Vagina (tissue), 2 donors: ENCODE measurements around the gene ASPDH.
A peak's percentile ranks its signal among the peaks of the same experiment; 100 is the strongest.

Experiments
- POLR2A ChIP-seq, 2 donors: fragments of 450-650 bp; IDR thresholded peaks; one replicate each; pipeline ENCODE4 v1.6.1; 2017; ENCODE audit warnings: antibody characterized with exemption in 2 of 2, mild to moderate bottlenecking in 2 of 2, moderate library complexity in 2 of 2
- POLR2AphosphoS5 ChIP-seq, 2 donors: sonication (generic); formaldehyde crosslinking; IDR thresholded peaks; one replicate each; pipeline ENCODE4 v1.9.0; 2017; ENCODE audit warnings: antibody characterized with exemption in 2 of 2, mild to moderate bottlenecking in 2 of 2, low read depth in 1 of 2; ENCODE audit not compliant: insufficient read depth in 1 of 2
- TF ChIP-seq, protein P1 (sequence below), 3 experiments: fragments of 450-650 bp in 2 of 3; fragments of 200-600 bp in 1 of 3; sonication (generic) in 1 of 3; IDR thresholded peaks; one replicate each; pipeline ENCODE4 v1.5.1; 2017 to 2019; ENCODE audit warnings: antibody characterized with exemption in 3 of 3, mild to moderate bottlenecking in 2 of 3, moderate library complexity in 2 of 3

DNA sequence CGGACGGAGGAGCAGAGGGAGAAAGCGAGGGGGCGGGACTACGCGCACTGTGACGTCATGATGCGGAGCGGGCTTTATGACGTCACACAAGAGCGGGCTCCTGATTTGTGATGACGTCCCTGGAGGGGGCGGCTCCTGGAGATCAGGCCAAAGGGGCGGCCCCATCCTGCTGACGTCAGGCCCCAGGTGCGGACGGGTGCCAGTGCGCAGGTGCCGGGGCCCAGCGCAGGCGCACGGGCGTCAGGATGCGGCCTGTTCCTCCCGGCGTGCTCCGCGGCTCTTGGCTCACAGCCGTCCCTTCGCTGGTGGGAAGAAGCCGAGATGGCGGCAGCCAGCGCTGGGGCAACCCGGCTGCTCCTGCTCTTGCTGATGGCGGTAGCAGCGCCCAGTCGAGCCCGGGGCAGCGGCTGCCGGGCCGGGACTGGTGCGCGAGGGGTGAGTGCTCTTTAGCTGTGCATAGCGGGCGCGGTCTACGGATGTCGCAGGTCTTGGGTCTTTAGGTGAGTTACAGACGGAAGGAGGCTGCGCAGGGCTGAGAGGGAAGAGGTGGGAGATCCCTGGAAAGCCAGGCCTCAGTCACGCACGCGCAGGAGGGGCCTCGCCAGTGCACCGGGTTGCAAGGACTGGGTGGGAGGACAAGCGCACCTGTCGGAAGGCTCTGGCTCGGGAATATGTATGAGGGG, 37.3 kb downstream of the ASPDH start, which contains the start of the genes EMC10 and GARIN5A:
- TF ChIP-seq, protein P1, sequence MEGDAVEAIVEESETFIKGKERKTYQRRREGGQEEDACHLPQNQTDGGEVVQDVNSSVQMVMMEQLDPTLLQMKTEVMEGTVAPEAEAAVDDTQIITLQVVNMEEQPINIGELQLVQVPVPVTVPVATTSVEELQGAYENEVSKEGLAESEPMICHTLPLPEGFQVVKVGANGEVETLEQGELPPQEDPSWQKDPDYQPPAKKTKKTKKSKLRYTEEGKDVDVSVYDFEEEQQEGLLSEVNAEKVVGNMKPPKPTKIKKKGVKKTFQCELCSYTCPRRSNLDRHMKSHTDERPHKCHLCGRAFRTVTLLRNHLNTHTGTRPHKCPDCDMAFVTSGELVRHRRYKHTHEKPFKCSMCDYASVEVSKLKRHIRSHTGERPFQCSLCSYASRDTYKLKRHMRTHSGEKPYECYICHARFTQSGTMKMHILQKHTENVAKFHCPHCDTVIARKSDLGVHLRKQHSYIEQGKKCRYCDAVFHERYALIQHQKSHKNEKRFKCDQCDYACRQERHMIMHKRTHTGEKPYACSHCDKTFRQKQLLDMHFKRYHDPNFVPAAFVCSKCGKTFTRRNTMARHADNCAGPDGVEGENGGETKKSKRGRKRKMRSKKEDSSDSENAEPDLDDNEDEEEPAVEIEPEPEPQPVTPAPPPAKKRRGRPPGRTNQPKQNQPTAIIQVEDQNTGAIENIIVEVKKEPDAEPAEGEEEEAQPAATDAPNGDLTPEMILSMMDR (IDR thresholded peaks at IDR 0.05) = peak in 1 of 3 experiments; percentile 9
- peak in 1 of 2 donors; percentile 5 for TF ChIP-seq POLR2A (IDR thresholded peaks at IDR 0.05)
- TF ChIP-seq POLR2AphosphoS5 (IDR thresholded peaks at IDR 0.05; ENCODE audit: insufficient read depth in 1 of 2, low read depth in 1 of 2) = peak; percentile 80 to 92
